EH (cell line): ENCODE results near the gene CHGA.

Source experiments
- DNase-seq: peaks from one replicate; pipeline ENCODE4 v3.0.0-alpha.2; 2015; ENCODE audit warnings: low read depth

The CHGA gene

GRCh38 chr14:92982956-92983355 lies 60.0 kb downstream of the CHGA start:
- no peak for DNase-seq

- DNase-seq, result no peak
Measured at GRCh38 chr14:92984082-92984788, 61.3 kb downstream of the CHGA start.
